HG02885 (cell line): ENCODE results near the gene HNRNPA1.
A peak's percentile ranks its signal among the peaks of the same experiment; 100 is the strongest.
"Not testable (repeated sequence)": the region's sequence is repeated elsewhere in the genome, so short reads cannot be mapped to it uniquely, and the experiment has no call there.

Experiments used
- ATAC-seq: cut with Tn5 transposase; IDR thresholded peaks from one replicate; pipeline ENCODE4 v1.9.1; 2021; ENCODE audit warnings: mild to moderate bottlenecking; ENCODE audit not compliant: unreplicated experiment, poor library complexity

HNRNPA1 gene

GRCh38 chr12:54294953-54295566 lies 14.5 kb downstream of the HNRNPA1 start:
- no peak for ATAC-seq

- no peak for ATAC-seq
Observed at GRCh38 chr12:54296393-54297099, 16.0 kb downstream of the HNRNPA1 start.

- no peak for ATAC-seq
Observed at GRCh38 chr12:54298904-54299303, 18.4 kb downstream of the HNRNPA1 start.

- ATAC-seq, result no peak
Observed at GRCh38 chr12:54299515-54300224, 19.1 kb downstream of the HNRNPA1 start.

- no peak for ATAC-seq
Observed at GRCh38 chr12:54300225-54300731, 19.8 kb downstream of the HNRNPA1 start.

- ATAC-seq, result no peak
Observed at GRCh38 chr12:54300732-54301427, 20.4 kb downstream of the HNRNPA1 start, which contains the start of gene NFE2. NFE2 (minus strand) TSS chr12:54301015; CDS start chr12:54295248, 5,767 bp downstream.

GRCh38 chr12:54301428-54302048 lies 21.0 kb downstream of the HNRNPA1 start:
- ATAC-seq, result no peak

GRCh38 chr12:54303640-54304039 lies 23.1 kb downstream of the HNRNPA1 start:
- no peak for ATAC-seq

- ATAC-seq, result no peak
Observed at GRCh38 chr12:54304187-54304810, 23.8 kb downstream of the HNRNPA1 start.

- ATAC-seq, result no peak
Observed at GRCh38 chr12:54306925-54307741, 26.6 kb downstream of the HNRNPA1 start.

- no peak for ATAC-seq
Observed at GRCh38 chr12:54311051-54311450, 30.5 kb downstream of the HNRNPA1 start.

GRCh38 chr12:54312309-54312708 lies 31.8 kb downstream of the HNRNPA1 start:
- not testable (repeated sequence) for ATAC-seq

GRCh38 chr12:54321363-54321762 lies 40.8 kb downstream of the HNRNPA1 start:
- ATAC-seq, result no peak

- ATAC-seq, result peak; percentile 100
Observed at GRCh38 chr12:54324617-54325441, 44.3 kb downstream of the HNRNPA1 start, which contains the start of gene COPZ1. COPZ1 (plus strand) TSS chr12:54325131; CDS start chr12:54325164, 33 bp downstream.

GRCh38 chr12:54325442-54326109 lies 45.0 kb downstream of the HNRNPA1 start:
- not testable (repeated sequence) for ATAC-seq

GRCh38 chr12:54328595-54329337 lies 48.2 kb downstream of the HNRNPA1 start:
- no peak for ATAC-seq

GRCh38 chr12:54329759-54330158 lies 49.2 kb downstream of the HNRNPA1 start:
- ATAC-seq, result no peak
